Upper lobe of left lung (tissue), 4 donors: Measurements from ENCODE around the gene MYADML2.

ENCODE experiments used
- CTCF ChIP-seq, 6 experiments: fragments of 450-650 bp in 4 of 6; fragments of 200-600 bp in 2 of 6; sonication (generic) in 2 of 6; IDR thresholded peaks; one replicate each; pipeline ENCODE4 v1.5.1; 2016 to 2019; ENCODE audit warnings: antibody characterized with exemption in 6 of 6
- EP300 ChIP-seq, 4 donors: sonication (generic); formaldehyde crosslinking; IDR thresholded peaks; one replicate each; pipeline ENCODE4 v1.5.1; 2017; ENCODE audit warnings: antibody characterized with exemption in 4 of 4, control low read depth in 2 of 4
- POLR2A ChIP-seq, 4 donors: fragments of 450-650 bp; IDR thresholded peaks; one replicate each; pipeline ENCODE4 v1.5.1; 2016 to 2017; ENCODE audit warnings: antibody characterized with exemption in 4 of 4, mild to moderate bottlenecking in 2 of 4

DNA sequence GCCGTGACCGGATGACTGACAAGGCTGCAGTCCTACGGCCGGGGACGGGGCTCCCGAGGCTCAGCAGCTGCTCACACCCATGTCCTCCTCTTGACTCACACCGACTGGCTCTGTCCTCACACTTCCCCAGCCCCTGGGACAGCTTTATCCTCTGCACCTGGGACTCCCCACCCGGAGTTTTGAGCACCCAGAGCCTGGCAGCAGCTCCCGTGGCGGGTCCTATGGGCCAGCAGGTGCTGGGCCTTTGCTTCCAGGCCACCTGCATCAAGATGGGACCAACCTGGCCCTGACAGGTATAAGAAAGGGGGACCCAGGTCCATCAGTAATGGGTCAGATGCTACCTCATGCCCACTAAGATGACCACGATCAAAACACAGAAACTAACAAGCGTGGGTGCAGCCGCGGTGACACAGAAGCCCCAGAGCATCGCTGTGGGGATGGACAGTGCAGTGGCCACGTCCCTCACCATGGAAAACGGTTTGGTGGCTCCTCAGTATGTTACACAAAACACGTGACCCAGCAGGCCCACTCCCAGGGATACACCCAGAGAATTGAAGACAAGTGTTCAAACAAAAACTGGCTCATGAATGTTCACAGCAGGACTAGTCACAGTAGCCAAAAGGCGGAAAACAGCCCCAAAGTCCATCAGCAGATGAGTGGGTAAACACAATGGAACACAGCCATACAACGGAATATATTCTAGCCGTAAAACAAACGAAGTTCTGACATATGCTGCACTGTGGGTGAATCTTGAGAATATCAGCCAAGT lies 17.2 kb upstream of the MYADML2 start:
- TF ChIP-seq CTCF (IDR thresholded peaks at IDR 0.05) (no peak), EP300 (IDR thresholded peaks at IDR 0.05) (no peak), POLR2A (IDR thresholded peaks at IDR 0.05) (no peak)
